IMR-90 (cell line): Measurements from ENCODE around the gene GOLGA1. TPM values are rescaled to one million over a fixed set of nuclear protein-coding genes. Genes with fewer than 3 reads are reported as not detected.

Source experiments
- ATAC-seq: fragments of 200-7000 bp; cut with Tn5 transposase; 2 replicates; pipeline ENCODE4 v1.9.1; 2020; ENCODE audit warnings: low read depth, mild to moderate bottlenecking, moderate library complexity
- BruUV-seq: library from RNA; stranded (reverse); fragments of 400-500 nt; replicated peaks from 2 replicates; lab custom pipeline; 2021; lab: Mats Ljungman, UMichigan
- CTCF ChIA-PET: fragments of 300-600 bp; formaldehyde crosslinking; extraction: SDS; loops from one replicate; lab custom pipeline; 2021; ENCODE audit warnings: antibody characterized with exemption; lab: Yijun Ruan, JAX
- POLR2A ChIA-PET: fragments of 300-600 bp; sonication (Branson Sonifier 250); formaldehyde crosslinking; loops from one replicate; lab custom pipeline; 2022; ENCODE audit warnings: antibody characterized with exemption; ENCODE audit not compliant: unreplicated experiment; lab: Charles Lee
- DNase-seq: peaks from one replicate; pipeline ENCODE4 v3.0.0; 2013
- H2AFZ ChIP-seq: replicated peaks from 2 replicates; pipeline ENCODE3; 2013; ENCODE audit warnings: low read length, mild to moderate bottlenecking; ENCODE audit not compliant: poor library complexity
- H2AK5ac ChIP-seq: 2 replicates; pipeline ENCODE4 v1.6.1; 2013; ENCODE audit warnings: low read depth, low read length, inconsistent platforms
- H2AK9ac ChIP-seq: replicated peaks from 2 replicates; pipeline ENCODE3; 2013; ENCODE audit warnings: mild to moderate bottlenecking, low read depth, low read length, moderate library complexity; ENCODE audit not compliant: poor library complexity
- H2BK120ac ChIP-seq: 2 replicates; pipeline ENCODE4 v1.6.1; 2013; ENCODE audit warnings: low read depth, low read length, inconsistent platforms
- H2BK15ac ChIP-seq: 3 replicates; pipeline ENCODE4 v1.6.1; 2013; ENCODE audit warnings: low read depth, low read length, inconsistent platforms
- H2BK20ac ChIP-seq: 2 replicates; pipeline ENCODE4 v1.6.1; 2013; ENCODE audit warnings: low read depth, mild to moderate bottlenecking, inconsistent platforms, low read length, moderate library complexity
- H2BK5ac ChIP-seq: 2 replicates; pipeline ENCODE4 v1.6.1; 2013; ENCODE audit warnings: mild to moderate bottlenecking, low read depth, low read length, inconsistent platforms; ENCODE audit not compliant: poor library complexity, severe bottlenecking
- H3K14ac ChIP-seq: replicated peaks from 2 replicates; pipeline ENCODE4 v1.6.1; 2013; ENCODE audit warnings: low read depth, low read length, inconsistent platforms
- H3K18ac ChIP-seq: 2 replicates; pipeline ENCODE4 v1.6.1; 2013; ENCODE audit warnings: low read depth, low read length, control low read depth
- H3K23ac ChIP-seq: 2 replicates; pipeline ENCODE4 v1.6.1; 2013; ENCODE audit warnings: low read depth, low read length, inconsistent platforms
- H3K27ac ChIP-seq: 2 replicates; pipeline ENCODE4 v1.5.1; 2013; ENCODE audit warnings: mild to moderate bottlenecking, control low read depth, low read length; ENCODE audit not compliant: insufficient read depth
- H3K27me3 ChIP-seq: 2 replicates; pipeline ENCODE4 v1.6.1; 2013; ENCODE audit warnings: low read length; ENCODE audit not compliant: control insufficient read depth, insufficient read depth
- H3K36me3 ChIP-seq: 2 replicates; pipeline ENCODE4 v1.6.1; 2013; ENCODE audit warnings: low read length, mixed read lengths; ENCODE audit not compliant: control insufficient read depth, insufficient read depth
- H3K4ac ChIP-seq: 2 replicates; pipeline ENCODE4 v1.6.1; 2013; ENCODE audit warnings: low read depth, low read length, inconsistent platforms
- H3K4me1 ChIP-seq: 2 replicates; pipeline ENCODE4 v1.6.1; 2013; ENCODE audit warnings: low read length, mixed read lengths; ENCODE audit not compliant: control insufficient read depth, insufficient read depth
- H3K4me2 ChIP-seq: 2 replicates; pipeline ENCODE4 v1.6.1; 2013; ENCODE audit warnings: low read depth, mild to moderate bottlenecking, control low read depth, low read length, moderate library complexity
- H3K4me3 ChIP-seq: 2 replicates; pipeline ENCODE4 v1.5.1; 2013; ENCODE audit warnings: low read depth, mild to moderate bottlenecking, control low read depth, low read length, moderate library complexity; ENCODE audit not compliant: insufficient read depth
- H3K56ac ChIP-seq: 2 replicates; pipeline ENCODE4 v1.6.1; 2013; ENCODE audit warnings: low read length, inconsistent platforms; ENCODE audit not compliant: insufficient read depth; ENCODE audit errors: extremely low read depth
- H3K79me1 ChIP-seq, 2 experiments: 2 replicates each; pipeline ENCODE4 v1.6.1; 2013; ENCODE audit warnings: low read length in 2 of 2, inconsistent platforms in 1 of 2, low read depth in 1 of 2
- H3K9ac ChIP-seq: 2 replicates; pipeline ENCODE4 v1.6.1; 2013; ENCODE audit warnings: low read depth, low read length, control low read depth
- H3K9me1 ChIP-seq: 2 replicates; pipeline ENCODE4 v1.6.1; 2013; ENCODE audit warnings: low read length, inconsistent platforms; ENCODE audit not compliant: insufficient read depth
- H3K9me3 ChIP-seq: 2 replicates; pipeline ENCODE4 v1.6.1; 2013; ENCODE audit warnings: low read length; ENCODE audit not compliant: control insufficient read depth, insufficient read depth
- H4K20me1 ChIP-seq: 2 replicates; pipeline ENCODE4 v1.6.1; 2013; ENCODE audit warnings: low read length, inconsistent platforms; ENCODE audit not compliant: insufficient read depth
- H4K5ac ChIP-seq: 2 replicates; pipeline ENCODE4 v1.6.1; 2013; ENCODE audit warnings: mild to moderate bottlenecking, low read depth, low read length, control low read depth
- H4K8ac ChIP-seq, 2 experiments: 2 replicates each; pipeline ENCODE4 v1.6.1; 2013; ENCODE audit warnings: low read depth in 2 of 2, low read length in 2 of 2, control low read depth in 1 of 2, inconsistent platforms in 1 of 2
- H4K91ac ChIP-seq: 2 replicates; pipeline ENCODE4 v1.6.1; 2013; ENCODE audit warnings: low read depth, low read length, inconsistent platforms; ENCODE audit not compliant: insufficient read depth
- CEBPB ChIP-seq: IDR thresholded peaks from 2 replicates; pipeline ENCODE4 v1.6.1; 2012; ENCODE audit warnings: low read depth, low read length, improper control_type of control experiment
- CHD1 ChIP-seq: IDR thresholded peaks from 2 replicates; pipeline ENCODE4 v1.6.1; 2012; ENCODE audit warnings: low read depth, low read length, improper control_type of control experiment
- ELK1 ChIP-seq: fragments of 150-350 bp; IDR thresholded peaks from 2 replicates; pipeline ENCODE4 v1.6.1; 2016; ENCODE audit warnings: low read depth, mild to moderate bottlenecking, low read length, moderate library complexity, borderline replicate concordance
- MAFK ChIP-seq: IDR thresholded peaks from 2 replicates; pipeline ENCODE4 v1.6.1; 2012; ENCODE audit warnings: low read depth, low read length, improper control_type of control experiment
- MAZ ChIP-seq: IDR thresholded peaks from 2 replicates; pipeline ENCODE4 v1.6.1; 2012; ENCODE audit warnings: low read depth, mild to moderate bottlenecking, low read length, improper control_type of control experiment, moderate library complexity, borderline replicate concordance
- NFE2L2 ChIP-seq: fragments of 150-350 bp; IDR thresholded peaks from 2 replicates; pipeline ENCODE4 v1.6.1; 2016; ENCODE audit warnings: low read depth, mild to moderate bottlenecking, low read length
- POLR2A ChIP-seq: IDR thresholded peaks from 2 replicates; pipeline ENCODE4 v1.6.1; 2012; ENCODE audit warnings: mild to moderate bottlenecking, low read depth, low read length
- RAD21 ChIP-seq: IDR thresholded peaks from 2 replicates; pipeline ENCODE4 v1.6.1; 2012; ENCODE audit warnings: low read length, improper control_type of control experiment
- SMC3 ChIP-seq: fragments of 150-350 bp; IDR thresholded peaks from 2 replicates; pipeline ENCODE4 v1.6.1; 2016; ENCODE audit warnings: low read depth, mild to moderate bottlenecking, antibody characterized with exemption, low read length, moderate library complexity
- WGBS, 2 experiments: methylation state at CpG; one replicate each; pipeline versions ENCODE4 v1.1.5 to v1.1.7; 2013; ENCODE audit warnings: missing lambda C conversion rate in 2 of 2; ENCODE audit not compliant: insufficient read length in 1 of 2; ENCODE audit errors: extremely low coverage in 2 of 2; 5-methylcytosine and 5-hydroxymethylcytosine counted together
- dilution Hi-C: fragments of 300-500 bp; cut with HindIII; formaldehyde crosslinking; loops from one replicate; pipeline ENCODE4 v1.14.3; 2018; ENCODE audit warnings: low sequenced_read_pairs; ENCODE audit not compliant: unreplicated experiment
- in situ Hi-C: fragments of 300-500 bp; cut with MboI; formaldehyde crosslinking; loops from 3 replicates; pipeline ENCODE4 v1.14.3; 2019; ENCODE audit warnings: low sequenced_read_pairs, inconsistent platforms, mixed read lengths
- intact Hi-C: fragments of 100-400 bp; cut with micrococcal nuclease; formaldehyde crosslinking; loops from 2 replicates; pipeline ENCODE4 v1.10.0; 2022
- polyA plus RNA-seq, 3 experiments: library from polyadenylated mRNA; depleted of rRNA; stranded (reverse); fragments of >200 nt; gene quantifications; 2 replicates each; pipeline ENCODE4 v1.2.3, GENCODE V29; 2012; ENCODE audit warnings: low replicate concordance in 1 of 3
- total RNA-seq: library from RNA; depleted of rRNA; stranded (reverse); fragments of >200 nt; gene quantifications from 2 replicates; pipeline ENCODE4 v1.2.3, GENCODE V29; 2012
- TF ChIP-seq, protein P1 (sequence below): conservative IDR thresholded peaks from 2 replicates; pipeline ENCODE4 v1.5.1; 2012; ENCODE audit warnings: mild to moderate bottlenecking, low read depth, low read length, improper control_type of control experiment

The GOLGA1 gene
- total and polyA plus RNA-seq, 2 of the 4 experiments (the other 2 are of a cell fraction): 10.6 to 12.7 TPM

DNA sequence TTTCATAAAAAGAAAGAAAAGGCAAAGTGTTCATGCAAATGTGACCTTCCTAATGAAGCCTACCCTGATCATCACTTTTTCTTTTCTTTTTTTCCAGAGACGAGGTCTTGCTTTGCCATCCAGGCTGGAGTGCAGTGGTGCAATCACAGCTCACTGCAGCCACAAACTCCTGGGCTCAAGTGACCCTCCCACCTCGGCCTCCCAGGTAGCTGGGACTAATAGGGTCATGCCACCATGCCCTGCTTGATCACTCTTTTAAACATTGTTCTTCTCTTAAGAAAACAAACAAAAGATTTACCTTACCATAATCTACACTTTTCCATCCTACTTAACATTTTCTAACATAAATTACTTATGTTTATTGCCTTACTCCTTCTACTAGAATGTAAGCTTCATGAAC lies 8.5 kb upstream of the GOLGA1 start:
- H3K79me1 ChIP-seq: no peaks in the 10 kb centered on the region
- H4K20me1 ChIP-seq: no peaks in the 10 kb centered on the region
- H3K9ac ChIP-seq: no peak overlapping the region
- no peaks in the 10 kb centered on the region for H3K9me3 ChIP-seq
- no peak overlapping the region for H2BK15ac ChIP-seq
- no TSS peak for BruUV-seq
- intact Hi-C loops (no loop called here), in situ Hi-C loops (no loop called here), dilution Hi-C loops (no loop called here)
- 100% methylated on average over 1 of the region's 2 CpGs; no CpG with 5 or more reads in 1 of the 2 experiments for WGBS, 2 experiments
- H3K9me1 ChIP-seq: no peaks in the 10 kb centered on the region
- H4K8ac ChIP-seq: no peak overlapping the region
- H2AK9ac ChIP-seq: no peak overlapping the region
- no peak overlapping the region for H3K4me3 ChIP-seq
- no peak overlapping the region for H2BK5ac ChIP-seq
- ChIA-PET CTCF (interaction anchor here (0.6 kb wide), 1 partner anchor 194 kb away, joined by 5 read pairs; no protein-coding TSS in a partner anchor), POLR2A (no interaction called here)
- H3K36me3 ChIP-seq: no peaks in the 10 kb centered on the region; the same call in 1 of the 2 replicates
- no peak overlapping the region for H3K56ac ChIP-seq
- H2BK20ac ChIP-seq: no peak overlapping the region
- H3K27me3 ChIP-seq: no peaks in the 10 kb centered on the region
- H2AK5ac ChIP-seq: no peak overlapping the region; the same call in 1 of the 2 replicates
- no peak overlapping the region for H3K4ac ChIP-seq
- no peak overlapping the region for H3K27ac ChIP-seq
- H4K91ac ChIP-seq: no peak overlapping the region
- no peaks in the 10 kb centered on the region for H3K4me1 ChIP-seq
- H3K18ac ChIP-seq: no peak overlapping the region
- ATAC-seq: no peak
- TF ChIP-seq ELK1 (no peak), CEBPB (no peak), SMC3 (no peak), MAFK (no peak), MAZ (no peak), POLR2A (no peak), RAD21 (no peak), NFE2L2 (no peak), CHD1 (no peak)
- TF ChIP-seq, protein P1, sequence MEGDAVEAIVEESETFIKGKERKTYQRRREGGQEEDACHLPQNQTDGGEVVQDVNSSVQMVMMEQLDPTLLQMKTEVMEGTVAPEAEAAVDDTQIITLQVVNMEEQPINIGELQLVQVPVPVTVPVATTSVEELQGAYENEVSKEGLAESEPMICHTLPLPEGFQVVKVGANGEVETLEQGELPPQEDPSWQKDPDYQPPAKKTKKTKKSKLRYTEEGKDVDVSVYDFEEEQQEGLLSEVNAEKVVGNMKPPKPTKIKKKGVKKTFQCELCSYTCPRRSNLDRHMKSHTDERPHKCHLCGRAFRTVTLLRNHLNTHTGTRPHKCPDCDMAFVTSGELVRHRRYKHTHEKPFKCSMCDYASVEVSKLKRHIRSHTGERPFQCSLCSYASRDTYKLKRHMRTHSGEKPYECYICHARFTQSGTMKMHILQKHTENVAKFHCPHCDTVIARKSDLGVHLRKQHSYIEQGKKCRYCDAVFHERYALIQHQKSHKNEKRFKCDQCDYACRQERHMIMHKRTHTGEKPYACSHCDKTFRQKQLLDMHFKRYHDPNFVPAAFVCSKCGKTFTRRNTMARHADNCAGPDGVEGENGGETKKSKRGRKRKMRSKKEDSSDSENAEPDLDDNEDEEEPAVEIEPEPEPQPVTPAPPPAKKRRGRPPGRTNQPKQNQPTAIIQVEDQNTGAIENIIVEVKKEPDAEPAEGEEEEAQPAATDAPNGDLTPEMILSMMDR: no peak
- H3K23ac ChIP-seq: no peak overlapping the region
- no peak overlapping the region for H3K14ac ChIP-seq
- no peak overlapping the region for H4K5ac ChIP-seq
- no peak for DNase-seq
- H3K4me2 ChIP-seq: no peak overlapping the region
- no peak overlapping the region for H2AFZ ChIP-seq
- no peak overlapping the region for H2BK120ac ChIP-seq
